ENCODE data around the gene C13orf42.

C13orf42 gene

DNA sequence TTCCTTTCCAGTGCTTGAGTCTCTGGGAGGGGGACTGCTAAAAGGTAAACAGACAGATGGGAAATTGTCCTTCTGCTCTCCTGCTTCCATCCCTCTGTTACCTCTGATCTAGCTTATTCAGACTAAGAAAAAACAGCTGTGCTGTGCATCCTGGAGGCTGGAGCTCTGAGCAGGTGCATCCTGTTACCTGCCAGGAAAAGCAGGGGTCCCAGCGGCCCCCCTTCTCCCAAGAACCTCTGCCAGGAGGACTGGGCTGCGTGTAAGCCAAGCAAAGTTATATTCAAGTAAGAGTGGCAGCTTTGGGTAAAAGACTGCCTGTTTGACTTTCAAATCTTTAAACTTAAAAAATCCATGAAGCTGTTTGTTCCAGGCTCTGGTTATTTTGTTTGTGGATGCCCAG is 75.1 kb downstream of the C13orf42 start:
- no peak for DNase-seq

DNA sequence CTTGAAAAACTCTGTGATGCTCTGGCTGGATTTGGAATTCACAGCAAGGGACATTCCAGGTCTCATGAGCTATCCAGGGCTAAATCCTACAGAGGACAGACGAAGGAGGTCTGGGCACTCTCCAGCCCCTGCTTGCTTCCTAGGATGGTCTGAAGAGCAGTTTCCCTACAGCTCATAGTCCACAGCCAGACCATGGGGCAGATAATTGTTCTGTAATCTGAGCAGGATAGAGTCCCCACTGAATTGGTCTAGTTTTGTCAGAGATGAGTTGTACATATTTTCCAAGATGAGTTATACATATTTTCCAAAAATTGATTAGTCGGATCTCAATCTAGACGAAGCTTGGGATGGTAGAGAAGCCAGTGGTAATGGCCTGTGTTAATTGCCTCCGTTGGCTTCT is 75.6 kb downstream of the C13orf42 start:
- no peak for DNase-seq

- DNase-seq: no peak
Measured at GRCh38 chr13:51034906-51035305, 76.2 kb downstream of the C13orf42 start.

DNA sequence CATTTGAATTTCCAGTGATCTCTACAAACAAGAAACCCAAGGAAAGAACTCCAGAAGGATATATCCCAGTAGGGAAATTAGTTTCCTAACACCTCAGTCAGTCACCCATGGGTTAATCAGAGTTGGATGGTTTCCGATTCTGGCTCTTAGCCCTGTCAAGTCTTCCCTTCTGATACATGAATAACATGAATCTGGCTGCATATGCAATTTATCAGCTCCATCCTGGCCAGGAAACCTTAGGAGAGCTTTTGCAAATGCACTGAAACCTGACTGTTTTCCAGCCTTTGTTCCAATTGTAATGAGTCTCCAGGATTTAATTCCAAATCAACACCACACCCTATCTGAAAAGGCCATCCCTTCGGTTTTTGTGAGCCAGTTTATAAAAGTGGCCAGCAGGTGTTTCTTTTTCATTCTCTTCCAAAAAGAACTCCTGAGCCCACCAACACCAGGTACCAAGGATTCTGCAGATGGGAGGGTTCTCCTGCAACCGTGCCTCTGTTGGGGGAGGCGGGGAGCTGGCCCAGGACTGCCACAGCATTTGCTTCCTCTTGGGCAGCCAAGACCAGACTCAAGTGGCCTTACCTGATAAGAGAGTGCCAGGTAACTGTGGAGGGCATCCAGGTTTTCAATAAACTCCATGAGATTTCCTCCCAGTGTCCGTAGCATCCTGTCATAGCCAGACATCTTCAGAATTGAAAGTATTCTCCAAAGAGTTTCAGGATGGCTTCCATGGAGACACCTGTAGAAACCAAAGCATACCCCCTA is 77.5 kb downstream of the C13orf42 start:
- no peak for DNase-seq

GRCh38 chr13:51032831-51033230 is 78.2 kb downstream of the C13orf42 start:
- no peak for DNase-seq

All from anterior cingulate cortex (tissue), 58 donors.